ENCODE data around the gene AIG1.
"Not testable (repeated sequence)": the region's sequence is repeated elsewhere in the genome, so short reads cannot be mapped to it uniquely, and the experiment has no call there.

AIG1 gene

GRCh38 chr6:143168396-143168816 lies 107.7 kb downstream of the AIG1 start:
- not testable (repeated sequence) for DNase-seq

DNA sequence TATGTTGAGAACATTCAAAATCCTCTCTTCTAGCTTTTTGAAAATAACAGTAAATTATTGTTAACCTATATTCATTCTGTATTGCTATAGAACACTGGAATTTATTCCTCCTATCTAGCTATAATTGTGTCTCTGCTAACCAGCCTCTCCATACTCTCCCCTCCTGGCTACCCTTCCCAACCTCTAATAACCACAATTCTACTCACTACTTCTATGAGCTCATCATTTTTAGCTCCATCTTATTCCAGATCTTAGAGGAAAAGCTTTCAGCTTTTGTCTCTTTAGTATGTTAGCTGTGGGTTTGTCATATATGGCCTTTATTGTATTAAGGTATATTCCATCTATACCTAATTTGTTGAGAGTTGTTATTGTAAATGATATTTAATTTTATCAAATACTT lies 108.8 kb downstream of the AIG1 start:
- DNase-seq: no peak

- no peak for DNase-seq
These were observed 113.8 kb downstream of the AIG1 start for GRCh38 chr6:143174516-143174915.

DNA sequence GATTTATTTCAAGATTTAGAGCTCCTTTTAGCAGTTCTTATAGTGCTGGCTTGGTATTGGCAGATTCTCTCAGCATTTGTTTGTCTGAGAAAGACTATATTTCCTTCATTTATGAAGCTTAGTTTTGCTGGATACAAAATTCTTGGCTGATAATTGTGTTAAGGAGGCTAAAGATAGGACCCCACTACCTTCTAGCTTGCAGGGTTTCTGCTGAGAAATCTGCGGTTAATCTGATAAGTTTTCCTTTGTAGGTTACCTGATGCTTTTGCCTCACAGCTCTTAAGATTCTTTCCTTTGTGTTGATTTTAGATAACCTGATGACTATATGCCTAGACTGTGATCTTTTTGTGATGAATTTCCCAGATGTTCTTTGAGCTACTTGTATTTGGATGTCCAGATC lies 114.3 kb downstream of the AIG1 start:
- DNase-seq: no peak

- peak; percentile 89 for DNase-seq
These were observed 115.7 kb downstream of the AIG1 start for GRCh38 chr6:143176090-143177021.

GRCh38 chr6:143177706-143178105 lies 117.0 kb downstream of the AIG1 start:
- DNase-seq: no peak

DNA sequence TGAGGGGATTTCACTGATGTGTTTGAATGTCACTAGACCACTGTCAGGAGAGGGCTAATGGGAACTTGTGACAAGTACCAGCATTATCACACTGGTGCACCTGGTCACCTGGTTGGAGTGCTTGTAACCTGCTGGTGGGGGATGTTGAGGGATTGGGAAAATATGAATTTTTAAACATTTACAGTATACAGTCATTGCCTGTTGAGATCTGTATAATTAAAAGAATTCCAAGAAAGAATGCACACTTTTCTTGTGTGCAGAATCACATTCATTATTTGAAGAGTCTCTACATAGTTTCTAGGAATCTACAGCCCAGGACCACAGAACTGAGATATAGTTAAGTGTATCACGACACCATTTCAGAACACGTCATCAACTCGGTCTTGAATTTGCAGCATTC lies 118.4 kb downstream of the AIG1 start:
- DNase-seq: no peak

DNA sequence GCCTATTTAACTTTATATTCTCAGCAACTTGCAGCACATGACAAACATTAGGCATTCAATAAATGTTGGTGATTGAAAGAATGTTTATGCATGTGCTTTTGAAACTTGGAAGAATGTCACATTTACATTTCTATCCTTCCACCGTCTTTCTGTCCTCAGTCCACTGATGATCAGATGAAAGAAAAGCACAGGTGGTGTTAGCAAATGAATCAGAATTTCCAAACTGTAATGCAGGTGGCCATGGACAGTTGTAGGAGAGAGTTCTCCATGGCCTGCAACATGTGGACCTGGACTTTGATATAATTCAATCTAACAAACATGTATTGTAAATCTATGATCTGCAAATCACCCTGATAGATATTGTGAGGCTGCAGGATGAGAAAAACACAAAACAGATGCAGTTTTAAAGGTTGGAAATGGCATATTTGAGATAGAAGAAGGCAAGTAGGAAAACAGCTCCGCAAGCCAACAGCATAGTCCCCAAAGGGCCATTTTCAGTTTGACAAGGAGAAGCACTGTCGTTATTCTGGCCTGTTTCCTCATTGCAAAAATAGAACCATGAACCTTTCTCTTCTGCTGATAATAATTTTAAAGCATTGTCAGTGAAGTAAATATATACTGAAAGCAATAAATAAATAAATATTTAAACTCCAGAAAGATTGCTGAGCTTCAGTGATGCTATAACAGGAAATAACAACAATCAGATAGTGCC lies 119.4 kb downstream of the AIG1 start:
- DNase-seq: no peak

DNA sequence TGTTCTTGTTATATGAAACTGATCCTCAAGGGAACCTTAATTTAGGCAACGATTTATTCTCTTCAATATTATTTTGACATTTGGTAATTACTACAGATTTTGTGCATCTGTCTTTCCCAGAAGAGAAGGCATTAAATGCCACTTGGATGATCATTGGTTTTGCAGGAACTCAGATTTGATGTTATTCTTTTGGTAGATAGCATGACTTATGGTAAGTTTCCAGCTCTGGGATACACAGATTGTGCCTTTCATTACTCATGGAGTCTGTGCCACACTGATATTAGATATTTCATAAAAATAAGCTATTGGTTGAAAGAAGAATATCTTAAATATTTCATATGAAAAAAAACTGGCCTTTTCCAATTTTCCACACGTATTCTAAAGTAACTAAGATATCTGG lies 120.1 kb downstream of the AIG1 start:
- no peak for DNase-seq

DNA sequence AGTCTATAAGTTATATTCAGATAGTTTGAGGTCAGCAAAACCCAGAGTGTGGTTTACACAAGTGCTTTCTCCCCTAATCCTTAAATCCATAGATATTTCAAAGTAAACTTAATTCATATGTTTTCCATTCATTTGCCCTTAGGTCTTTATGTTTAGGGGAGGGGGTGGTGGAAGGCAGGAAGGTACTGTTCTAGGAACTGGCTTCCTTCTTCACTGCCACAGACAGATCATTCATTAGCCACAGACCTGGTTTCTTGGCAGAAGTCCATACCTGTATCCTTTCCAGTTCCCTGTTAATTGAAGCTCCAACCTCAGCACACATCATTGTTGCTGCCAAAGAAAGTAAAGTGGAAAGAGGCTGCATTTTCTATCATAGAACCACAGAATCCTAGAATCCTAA lies 123.0 kb downstream of the AIG1 start:
- DNase-seq: no peak

GRCh38 chr6:143185288-143185687 lies 124.6 kb downstream of the AIG1 start:
- DNase-seq: no peak

- no peak for DNase-seq
These were observed 126.7 kb downstream of the AIG1 start for GRCh38 chr6:143187238-143187923.

DNA sequence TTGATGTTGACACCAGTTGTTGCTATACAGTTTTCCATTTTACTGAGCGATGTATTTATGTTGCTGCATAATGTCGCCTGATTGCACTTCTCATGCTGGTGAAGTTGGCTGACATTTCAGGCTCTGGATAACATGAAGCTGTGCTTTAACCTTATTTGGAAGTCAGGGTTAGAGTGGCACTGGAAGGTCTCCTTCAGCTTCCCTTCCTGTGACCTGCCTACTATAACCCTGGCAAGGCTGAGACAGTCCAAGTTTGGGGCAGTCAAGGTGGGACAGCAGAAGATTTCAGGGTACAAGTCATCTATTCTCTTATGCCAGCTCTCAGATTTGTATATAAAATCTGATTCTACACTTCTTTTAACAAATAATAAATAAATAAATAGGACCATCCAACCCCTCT lies 127.6 kb downstream of the AIG1 start:
- no peak for DNase-seq

DNA sequence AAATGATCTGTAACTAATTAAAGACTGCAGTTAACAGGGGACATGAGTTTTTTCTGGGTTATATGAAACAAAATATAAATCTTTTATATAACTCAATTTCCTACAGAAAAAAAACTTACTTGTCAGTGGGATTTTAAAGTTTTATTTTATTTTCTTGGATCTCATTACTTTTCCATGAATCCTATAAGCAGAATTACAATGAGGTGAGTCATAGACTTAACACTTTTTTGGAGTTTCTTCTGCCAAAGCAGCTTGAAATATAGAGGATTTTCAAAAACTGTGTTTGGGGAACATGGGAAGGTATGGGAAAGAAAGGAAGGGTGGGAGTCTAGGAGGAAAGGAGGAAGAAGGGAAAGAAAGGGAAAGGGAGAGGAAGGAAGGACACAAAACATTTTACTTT lies 130.7 kb downstream of the AIG1 start:
- no peak for DNase-seq

DNA sequence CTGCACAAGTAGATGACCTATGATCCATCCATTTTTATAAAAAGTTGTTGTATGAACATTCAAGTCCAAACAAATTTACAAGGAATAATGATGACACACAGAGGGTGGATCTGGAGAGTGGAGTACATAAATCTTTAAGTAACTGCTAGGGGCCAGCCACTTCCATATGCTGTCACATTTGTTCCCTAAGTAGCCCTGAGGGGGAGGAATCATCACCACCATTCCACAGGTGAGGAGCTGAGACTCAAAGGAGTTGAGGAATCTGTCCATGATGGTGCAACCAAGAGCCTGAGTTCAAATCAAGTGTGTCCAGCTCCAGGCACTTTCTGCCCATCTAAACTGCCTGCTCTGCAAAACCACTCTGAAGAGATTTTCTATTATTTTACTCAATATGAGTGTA lies 132.1 kb downstream of the AIG1 start:
- no peak for DNase-seq

GRCh38 chr6:143193571-143194094 lies 132.9 kb downstream of the AIG1 start:
- no peak for DNase-seq

- DNase-seq: no peak
These were observed 133.5 kb downstream of the AIG1 start for GRCh38 chr6:143194095-143194589.

DNA sequence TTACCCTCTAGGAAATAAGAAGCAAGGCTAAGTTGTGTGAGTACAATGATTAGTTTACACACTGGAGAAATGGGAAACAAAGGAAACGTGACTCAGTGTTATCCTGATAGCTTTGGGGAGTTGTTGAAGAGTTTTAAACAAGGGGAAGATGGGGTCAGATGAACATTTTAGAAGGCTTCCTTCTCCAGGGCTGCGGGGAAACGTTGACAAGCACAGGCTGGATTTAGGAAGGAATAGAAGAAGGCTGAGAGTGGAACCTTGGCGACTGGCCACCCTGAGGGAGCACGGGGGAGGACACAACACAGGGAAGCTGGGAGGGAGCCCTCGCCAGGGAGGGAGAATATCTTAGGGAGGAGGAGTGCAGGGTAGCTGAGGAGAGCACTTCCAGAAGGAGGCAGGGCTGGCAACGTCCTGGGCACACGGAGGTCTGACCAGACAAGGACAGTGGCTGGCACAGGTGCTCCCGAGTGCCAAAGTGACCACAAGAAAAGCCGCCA lies 134.7 kb downstream of the AIG1 start:
- DNase-seq: no peak

- no peak for DNase-seq
These were observed 136.0 kb downstream of the AIG1 start for GRCh38 chr6:143196525-143197225.

GRCh38 chr6:143197377-143197776 lies 136.7 kb downstream of the AIG1 start:
- no peak for DNase-seq

DNA sequence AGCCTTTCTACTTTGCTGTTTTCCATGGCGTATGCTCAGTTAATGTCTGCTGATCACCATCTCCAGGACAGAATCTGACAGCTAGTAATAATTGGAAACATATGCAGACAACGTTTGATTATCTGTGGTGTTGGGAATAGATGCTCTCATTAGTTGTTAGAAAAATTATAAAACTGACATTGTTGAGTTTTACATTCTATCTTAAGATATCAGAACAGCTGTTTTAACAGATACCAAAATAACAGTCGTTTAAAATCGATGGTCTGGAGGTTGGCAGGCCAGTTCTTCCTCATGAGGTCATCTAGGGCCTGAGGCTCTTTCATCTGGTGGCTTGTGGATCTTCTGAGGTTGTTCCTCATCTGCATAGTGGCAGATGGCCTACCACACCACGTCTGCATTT lies 137.6 kb downstream of the AIG1 start:
- DNase-seq: no peak

DNA sequence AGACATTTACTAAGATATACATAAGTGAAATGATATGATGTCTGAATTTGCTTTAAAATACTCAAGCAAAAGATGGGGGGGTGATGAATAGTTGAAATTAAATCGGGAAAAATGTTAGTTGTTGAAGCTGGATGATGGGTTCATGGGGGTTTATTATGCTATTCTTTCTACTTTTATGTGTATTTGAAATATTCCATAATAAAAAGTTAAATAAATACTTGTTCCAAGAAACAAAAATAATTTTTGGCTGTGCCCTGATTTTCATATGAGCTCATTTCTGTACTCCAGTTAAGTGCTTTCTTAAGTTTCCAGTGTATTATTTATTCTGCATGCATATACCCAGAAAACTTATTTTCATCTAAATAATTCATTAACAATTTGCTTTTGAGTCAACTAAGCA lies 138.6 kb downstream of the AIG1 start:
- DNase-seq: no peak
